HepG2 (cell line): ENCODE results near the gene AMBRA1. TPM values are rescaled to one million over a fixed set of nuclear protein-coding genes. Genes with fewer than 3 reads are reported as not detected.

Source experiments
- ATAC-seq: fragments of 200-7000 bp; cut with Tn5 transposase; 3 replicates; pipeline ENCODE4 v1.9.1; 2020; ENCODE audit warnings: mild to moderate bottlenecking, moderate library complexity
- BruUV-seq: library from RNA; stranded (reverse); fragments of 400-500 nt; replicated peaks from 2 replicates; lab custom pipeline; 2021; lab: Mats Ljungman, UMichigan
- CTCF ChIA-PET: fragments of 300-600 bp; formaldehyde crosslinking; extraction: SDS; loops from one replicate; lab custom pipeline; 2021; ENCODE audit warnings: low total read pairs, inconsistent platforms, low intra/inter-chr PET ratio; lab: Yijun Ruan, JAX
- POLR2A ChIA-PET: fragments of 350-600 bp; sonication (Branson Sonifier 250); formaldehyde crosslinking; loops from one replicate; lab custom pipeline; 2020; ENCODE audit warnings: antibody characterized with exemption, inconsistent platforms; lab: Yijun Ruan, JAX
- DNase-seq: peaks from one replicate; pipeline ENCODE4 v3.0.0-alpha.2; 2015; ENCODE audit warnings: low spot score
- FAIRE-seq: peaks from 3 replicates; lab custom pipeline; 2011; peaks lifted over from hg19 to GRCh38; lab: Jason Lieb, UNC
- H2AFZ ChIP-seq: one replicate; pipeline ENCODE4 v1.6.1; 2011; ENCODE audit warnings: low read length, inconsistent platforms
- H3K27ac ChIP-seq: fragments of 300-600 bp; 3 replicates; pipeline ENCODE4 v1.8.0; 2011; ENCODE audit warnings: mixed run types, mild to moderate bottlenecking, mixed read lengths, low read length, inconsistent platforms; ENCODE audit not compliant: insufficient read depth; ENCODE audit errors: extremely low read length
- H3K27me3 ChIP-seq, 2 experiments: fragments of 200-600 bp in 1 of 2; 2 replicates in 1 of 2; 3 replicates in 1 of 2; pipeline versions ENCODE4 v1.6.0 to v1.8.0; 2011; ENCODE audit warnings: low read length in 2 of 2, mild to moderate bottlenecking in 2 of 2, moderate library complexity in 2 of 2, inconsistent platforms in 1 of 2; ENCODE audit not compliant: insufficient read depth in 2 of 2, control insufficient read depth in 1 of 2
- H3K36me3 ChIP-seq, 2 experiments: fragments of 200-600 bp in 1 of 2; replicated peaks in 1 of 2; 2 replicates in 1 of 2; 3 replicates in 1 of 2; pipeline versions ENCODE4 v1.5.1 to v1.8.0; 2011; ENCODE audit warnings: low read length in 2 of 2, inconsistent platforms in 1 of 2; ENCODE audit not compliant: insufficient read depth in 2 of 2, control insufficient read depth in 1 of 2
- H3K4me1 ChIP-seq: 2 replicates; pipeline ENCODE4 v1.5.1; 2012; ENCODE audit warnings: low read length, inconsistent platforms; ENCODE audit not compliant: insufficient read depth
- H3K4me2 ChIP-seq: 2 replicates; pipeline ENCODE4 v1.6.0; 2011; ENCODE audit warnings: low read depth, low read length, inconsistent platforms
- H3K4me3 ChIP-seq, 3 experiments: fragments of 200-600 bp in 1 of 3; sonication (generic), shearing (Covaris generic) in 1 of 3; replicated peaks in 1 of 3; 2 replicates each; pipeline ENCODE4 v1.5.1; 2011 to 2016; ENCODE audit warnings: low read length in 3 of 3, inconsistent platforms in 2 of 3, low read depth in 2 of 3, mild to moderate bottlenecking in 2 of 3, control low read depth in 1 of 3, mixed read lengths in 1 of 3; ENCODE audit not compliant: insufficient read depth in 1 of 3
- H3K79me2 ChIP-seq: one replicate; pipeline ENCODE4 v1.6.1; 2011; ENCODE audit warnings: low read length, inconsistent platforms; ENCODE audit not compliant: insufficient read depth
- H3K9ac ChIP-seq: 2 replicates; pipeline ENCODE4 v1.6.0; 2011; ENCODE audit warnings: mild to moderate bottlenecking, low read depth, low read length, inconsistent platforms; ENCODE audit not compliant: insufficient read depth
- H3K9me3 ChIP-seq: 2 replicates; pipeline ENCODE4 v1.5.1; 2012; ENCODE audit warnings: mild to moderate bottlenecking, low read length
- H4K20me1 ChIP-seq: 2 replicates; pipeline ENCODE4 v1.6.0; 2011; ENCODE audit warnings: inconsistent platforms, mild to moderate bottlenecking, low read length, moderate library complexity; ENCODE audit not compliant: insufficient read depth
- BORCS8-MEF2B ChIP-seq: sonication (generic); formaldehyde crosslinking; IDR thresholded peaks from 2 replicates; pipeline ENCODE4 v1.8.0; 2022; ENCODE audit warnings: mild to moderate bottlenecking, missing genetic modification reagents
- MIER2 ChIP-seq: IDR thresholded peaks from 2 replicates; pipeline ENCODE4 v1.6.1; 2016; ENCODE audit warnings: missing biosample characterization, missing genetic modification reagents
- RBAK ChIP-seq: sonication (generic); formaldehyde crosslinking; IDR thresholded peaks from 2 replicates; pipeline ENCODE4 v1.5.1; 2020; ENCODE audit warnings: mild to moderate bottlenecking, missing genetic modification reagents
- REST ChIP-seq, 2 experiments: IDR thresholded peaks; 2 replicates each; pipeline ENCODE4 v1.6.1; 2011 to 2012; ENCODE audit warnings: low read length in 2 of 2, borderline replicate concordance in 1 of 2, low read depth in 1 of 2, mild to moderate bottlenecking in 1 of 2, moderate library complexity in 1 of 2
- ZNF350 ChIP-seq: sonication (generic); formaldehyde crosslinking; IDR thresholded peaks from 2 replicates; pipeline ENCODE4 v1.4.0; 2020; ENCODE audit warnings: mild to moderate bottlenecking, low read depth, missing genetic modification reagents, borderline replicate concordance
- ZNF430 ChIP-seq: sonication (generic); formaldehyde crosslinking; IDR thresholded peaks from 2 replicates; pipeline ENCODE4 v1.9.0; 2021; ENCODE audit warnings: mild to moderate bottlenecking, missing genetic modification reagents
- ZNF704 ChIP-seq: sonication (generic); formaldehyde crosslinking; IDR thresholded peaks from 2 replicates; pipeline ENCODE4 v1.8.1; 2023; ENCODE audit warnings: mild to moderate bottlenecking, inconsistent platforms, moderate library complexity, missing genetic modification reagents, borderline replicate concordance
- ZNF724P ChIP-seq: sonication (generic); formaldehyde crosslinking; IDR thresholded peaks from 2 replicates; pipeline ENCODE4 v1.8.0; 2022; ENCODE audit warnings: missing genetic modification reagents, borderline replicate concordance
- ZNF841 ChIP-seq: sonication (generic); formaldehyde crosslinking; IDR thresholded peaks from 2 replicates; pipeline ENCODE4 v1.8.1; 2023; ENCODE audit warnings: missing genetic modification reagents, borderline replicate concordance
- WGBS: methylation state at CpG from one replicate; pipeline ENCODE4 v1.1.6; 2017; ENCODE audit warnings: low lambda C conversion rate; 5-methylcytosine and 5-hydroxymethylcytosine counted together
- in situ Hi-C: cut with HindIII; loops from 2 replicates; pipeline ENCODE4 v1.10.0; 2017; ENCODE audit warnings: low pct_unique_long_range_greater_than_20kb; ENCODE audit not compliant: extremely low pct_ligation_motif_present
- intact Hi-C: fragments of 100-400 bp; cut with micrococcal nuclease; formaldehyde crosslinking; loops from one replicate; pipeline ENCODE4 v1.10.0; 2022; ENCODE audit not compliant: unreplicated experiment
- polyA plus RNA-seq, 8 experiments: library from polyadenylated mRNA; depleted of rRNA in 3 of 8; stranded (reverse) in 7 of 8; unstranded in 1 of 8; fragments of >200 nt; fragmentation: Illumina TruSeq in 4 of 8; extraction: Trizol in 4 of 8; gene quantifications; 2 replicates each; pipeline versions ENCODE4 v1.2.1 to v1.2.3, GENCODE V29; 2011 to 2016; ENCODE audit warnings: low read depth in 4 of 8, missing spikeins in 1 of 8, mixed read lengths in 1 of 8; ENCODE audit not compliant: insufficient read depth in 1 of 8
- total RNA-seq, 5 experiments: library from RNA; depleted of rRNA; stranded (reverse); fragments of >200 nt; fragmentation: Illumina TruSeq; extraction: Trizol; gene quantifications; 2 replicates each; pipeline ENCODE4 v1.2.3, GENCODE V29; 2016; ENCODE audit warnings: low read depth in 1 of 5

Gene AMBRA1
- total and polyA plus RNA-seq, 2 of the 13 experiments (the other 11 are each of a cell fraction or from before 2014, with no cell fraction given) = 15.7 to 26.0 TPM

DNA sequence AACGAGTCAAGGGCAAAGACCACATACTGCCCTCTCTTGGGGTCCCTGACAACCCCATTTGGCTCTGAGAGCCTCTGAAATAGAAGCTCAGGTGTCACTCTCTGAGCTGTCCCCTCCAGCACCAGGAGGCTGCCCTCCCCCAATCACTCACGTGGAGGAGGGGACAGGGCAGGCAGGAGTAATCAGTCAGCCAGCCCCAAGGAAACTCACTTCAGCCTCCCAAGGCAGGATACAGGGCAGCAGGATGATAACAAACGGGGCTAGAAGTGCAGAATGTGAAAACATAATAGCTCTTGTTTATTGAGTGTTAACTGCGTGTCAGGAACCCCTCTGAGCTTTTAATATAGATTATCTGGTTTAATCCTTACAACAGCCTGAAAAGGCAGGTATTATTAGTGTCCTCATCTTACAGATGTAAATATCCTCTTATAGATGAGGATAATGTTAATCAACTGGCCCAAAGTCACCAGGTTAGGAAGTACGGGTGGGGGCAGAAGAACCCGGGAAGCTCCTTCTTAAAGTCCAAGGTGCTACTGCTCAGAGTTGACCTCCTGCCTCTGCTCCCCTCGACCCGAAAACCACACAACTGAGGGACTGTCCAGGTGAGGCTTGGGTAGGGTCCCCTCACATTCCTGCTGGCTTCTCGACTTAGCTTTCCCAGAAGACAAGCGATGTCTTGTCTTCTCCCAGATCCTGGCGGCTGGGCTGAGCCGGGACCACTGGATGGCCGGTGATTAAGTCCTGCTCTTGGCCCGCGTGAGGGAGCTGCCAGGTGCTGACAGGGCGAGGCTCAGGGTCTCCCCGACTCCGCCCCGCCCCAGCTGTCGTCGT lies 205.0 kb downstream of the AMBRA1 start:
- peaks cover 15% of the 10 kb centered on the region for H4K20me1 ChIP-seq
- H3K4me3 ChIP-seq = peak overlapping the region; percentile 31 to 82 (median 61); a peak in 5 of 6 replicates
- CTCF ChIA-PET = interaction anchor here (1.1 to 2.4 kb wide), 2 partner anchors 141 to 149 kb away, joined by 3 to 9 read pairs; no protein-coding TSS in a partner anchor
- 7% methylated on average over 9 of the region's 21 CpGs for WGBS
- no peak overlapping the region for H2AFZ ChIP-seq
- H3K4me1 ChIP-seq = peaks cover 57% of the 10 kb centered on the region
- no peaks in the 10 kb centered on the region for H3K79me2 ChIP-seq
- intact Hi-C loops (loop anchor here (2.0 kb wide), 1 partner anchor 148 kb away; no protein-coding TSS in a partner anchor), in situ Hi-C loops (loop anchor here (5.0 kb wide), 1 partner anchor 143 kb away; no protein-coding TSS in a partner anchor)
- FAIRE-seq = no peak
- BruUV-seq = no TSS peak
- peaks cover 13 to 36% of the 10 kb centered on the region in 2 experiments for H3K27me3 ChIP-seq
- no peak overlapping the region for H3K27ac ChIP-seq
- peak overlapping the region; percentile 97 for H3K4me2 ChIP-seq
- no peaks in the 10 kb centered on the region for H3K36me3 ChIP-seq
- no peak for DNase-seq
- POLR2A ChIA-PET = interaction anchor here (0.9 to 1.0 kb wide), 2 partner anchors 9 to 165 kb away, joined by 3 read pairs; no protein-coding TSS in a partner anchor
- no peaks in the 10 kb centered on the region for H3K9me3 ChIP-seq
- ATAC-seq = no peak; the same call in 2 of the 3 replicates
- 0 out of 2 replicates have a peak, but pooled peaks have one; percentile 31 for TF ChIP-seq RBAK (CRISPR knock-in tag)
- 0 out of 2 replicates have a peak, but pooled peaks have one; percentile 36 for TF ChIP-seq ZNF724P (CRISPR knock-in tag)
- no peak for TF ChIP-seq BORCS8-MEF2B (CRISPR knock-in tag)
- TF ChIP-seq ZNF841 (CRISPR knock-in tag) = no peak
- 0 out of 2 replicates have a peak, but pooled peaks have one; percentile 21 for TF ChIP-seq MIER2
- no peak for TF ChIP-seq ZNF350 (CRISPR knock-in tag)
- TF ChIP-seq ZNF704 (CRISPR knock-in tag) = 0 out of 2 replicates have a peak, but pooled peaks have one; percentile 12
- TF ChIP-seq ZNF430 (CRISPR knock-in tag) = peak; percentile 31; the same call in 1 of the 2 replicates
- TF ChIP-seq REST (IDR thresholded peaks at IDR 0.05; ENCODE audit: borderline replicate concordance in 1 of 2, low read depth in 1 of 2, low read length in 2 of 2) = peak in 1 of 2 experiments; percentile 77; a peak in 1 of 4 replicates
- H3K9ac ChIP-seq = 0 out of 2 replicates have a peak overlapping the region, but pooled peaks have one; percentile 33
